DND-41 (cell line): ENCODE results near the gene DNMBP.

Source experiments
- CTCF ChIP-seq: IDR thresholded peaks from 2 replicates; pipeline ENCODE4 v1.5.1; 2012; ENCODE audit warnings: borderline replicate concordance, low read length, moderate library complexity, mild to moderate bottlenecking; ENCODE audit not compliant: poor library complexity, severe bottlenecking; ENCODE audit errors: extremely low read depth
- EZH2 ChIP-seq: IDR thresholded peaks from 3 replicates; pipeline ENCODE4 v1.6.1; 2012; ENCODE audit warnings: borderline replicate concordance, low read depth, mild to moderate bottlenecking, moderate library complexity, low read length, inconsistent platforms; ENCODE audit not compliant: severe bottlenecking

GRCh38 chr10:99906470-99906869 lies 103.3 kb downstream of the DNMBP start:
- no peak for TF ChIP-seq CTCF
- TF ChIP-seq EZH2: no peak
